ENCODE measurements around the gene GPR137B.
"Not testable (repeated sequence)": the region's sequence is repeated elsewhere in the genome, so short reads cannot be mapped to it uniquely, and the experiment has no call there.

The GPR137B gene

DNA sequence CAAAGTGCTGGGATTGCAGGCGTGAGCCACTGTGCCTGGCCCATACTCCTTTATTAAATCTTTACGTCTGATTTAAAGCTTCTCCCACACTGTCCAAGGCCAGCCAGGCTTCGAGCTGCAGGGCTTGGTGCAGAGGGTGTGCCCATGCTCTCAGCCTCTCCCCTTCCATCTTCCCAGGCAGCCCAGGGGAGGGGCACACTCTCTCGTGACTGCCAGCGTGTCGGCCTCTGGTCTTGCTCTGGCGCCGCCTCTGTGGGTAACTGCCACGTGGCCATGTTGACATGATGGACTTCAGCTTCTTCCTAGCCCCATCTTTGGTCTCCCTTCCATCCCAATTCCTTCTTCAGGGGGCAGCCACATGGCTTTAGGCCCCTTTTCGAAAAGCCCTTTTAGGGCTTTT is 4.7 kb downstream of the GPR137B start:
- peak in 1 of 2 experiments; percentile 8 for DNase-seq

DNA sequence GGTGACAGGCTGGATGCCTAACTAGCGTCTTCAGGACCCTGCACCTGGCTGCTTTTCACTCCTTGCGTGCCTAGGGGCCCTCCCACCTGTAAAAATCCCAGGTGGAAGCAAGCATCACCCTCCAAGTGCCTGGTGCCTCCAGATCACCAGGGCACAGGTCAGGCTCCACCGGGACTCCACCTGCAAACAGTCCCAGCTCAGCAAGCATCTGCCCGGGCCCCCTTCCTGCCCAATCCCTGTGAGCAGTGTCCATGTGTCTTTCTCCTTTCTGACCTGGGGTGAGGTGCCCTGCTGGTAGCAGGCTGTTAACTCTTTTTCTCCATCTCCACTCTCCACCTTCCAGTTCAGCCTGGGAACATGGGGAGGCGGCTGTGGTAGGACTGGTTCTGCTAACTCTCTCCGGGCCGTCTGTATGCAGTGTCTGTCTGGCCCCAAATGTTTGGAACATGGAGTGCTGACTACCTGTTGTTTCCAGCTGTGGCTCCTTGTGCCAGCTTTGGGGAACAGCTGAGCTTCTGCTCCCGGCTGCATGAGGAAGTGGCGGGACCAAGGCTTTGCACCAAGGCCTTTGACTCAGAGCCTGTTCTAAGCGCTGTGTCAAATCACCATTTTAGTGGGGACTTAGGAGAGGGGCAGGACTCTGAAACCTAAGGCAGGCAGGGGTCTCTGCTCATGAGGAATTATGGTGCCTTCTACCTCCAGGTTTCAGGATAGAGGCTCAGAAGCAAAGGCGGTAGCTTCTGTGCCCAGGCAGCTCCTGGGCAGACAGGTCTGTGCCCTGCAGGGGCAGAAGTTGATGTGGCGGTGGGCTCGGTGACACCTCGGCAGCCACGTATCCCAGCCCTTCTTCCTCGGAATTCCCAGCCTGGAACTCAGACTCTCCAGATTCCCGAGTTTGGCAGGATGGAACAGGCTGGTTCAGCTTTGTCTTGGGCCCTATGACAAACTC is 5.5 kb downstream of the GPR137B start:
- no peak for DNase-seq

DNA sequence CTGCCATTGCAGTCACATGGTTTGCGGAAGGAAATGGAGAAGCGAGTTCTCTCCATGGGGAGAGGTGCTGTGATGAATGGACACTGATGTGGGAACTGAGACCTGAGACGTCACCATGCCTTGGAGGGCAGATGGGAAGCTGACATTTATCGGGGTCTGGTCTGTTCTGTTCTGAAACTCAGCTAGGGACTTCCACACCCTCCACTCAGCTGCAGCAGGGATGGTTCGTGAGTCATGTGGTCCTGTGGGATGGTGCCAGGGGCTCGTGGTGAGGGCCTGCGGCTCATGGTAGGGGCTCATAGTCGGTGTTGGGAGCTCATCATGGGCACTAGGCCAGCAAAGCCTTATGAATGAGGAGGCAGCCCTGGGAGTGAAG is 6.1 kb downstream of the GPR137B start:
- DNase-seq, result no peak

DNA sequence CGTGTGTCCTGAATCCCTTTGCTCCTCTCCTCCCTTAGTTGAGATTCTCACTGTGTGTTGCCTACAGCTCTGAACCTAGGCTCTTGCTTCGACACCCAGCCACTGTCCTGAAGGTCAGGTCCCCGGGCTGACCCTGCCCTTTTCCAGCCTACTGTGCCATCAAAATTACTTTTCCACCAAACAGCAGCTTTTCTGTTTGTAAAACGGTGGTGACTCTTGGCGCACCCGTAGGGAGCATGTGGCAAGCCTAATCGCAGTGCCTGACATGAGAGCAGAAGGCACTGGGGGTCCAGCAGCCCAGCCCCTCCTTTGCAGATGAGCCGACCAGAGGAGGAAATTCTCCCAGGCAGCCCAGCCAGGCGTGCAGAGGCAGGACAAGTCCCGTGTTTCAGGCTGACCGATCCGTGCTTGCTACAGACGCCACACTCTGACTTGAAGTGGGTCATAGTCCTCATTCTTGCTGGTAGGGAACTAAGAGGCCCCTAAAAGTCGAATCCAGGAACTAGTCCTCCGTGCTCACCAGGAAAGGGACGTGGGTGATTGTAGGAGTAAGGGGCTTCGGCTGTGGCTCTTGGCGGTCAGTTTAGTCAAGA is 6.8 kb downstream of the GPR137B start:
- DNase-seq, result no peak

DNA sequence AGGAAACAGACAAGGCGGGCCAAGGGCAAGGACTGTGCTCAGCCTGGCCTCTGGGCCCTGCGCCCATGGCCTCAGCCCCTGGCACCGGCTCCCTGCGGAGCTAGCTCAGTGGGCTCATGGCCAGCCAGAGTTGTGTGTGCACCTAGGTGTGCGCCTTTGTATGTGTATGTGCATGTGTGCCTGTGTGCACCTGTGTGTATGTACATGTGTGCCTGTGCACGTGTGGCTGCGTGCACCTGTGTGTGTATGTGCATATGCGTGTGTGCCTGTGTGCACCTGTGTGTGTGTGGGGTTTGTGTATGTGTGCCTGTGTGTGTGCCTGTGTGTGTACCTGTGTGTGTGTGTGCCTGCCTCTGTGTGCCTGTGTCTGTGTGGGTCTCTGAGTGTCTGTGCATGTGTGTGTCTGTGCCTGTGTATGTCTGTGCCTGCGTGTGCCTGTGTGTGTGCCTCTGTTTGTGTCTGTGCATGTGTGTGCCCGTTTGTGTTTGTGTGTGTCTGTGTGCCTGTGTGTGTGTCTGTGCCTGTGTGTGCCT is 7.4 kb downstream of the GPR137B start:
- no peak for DNase-seq

DNA sequence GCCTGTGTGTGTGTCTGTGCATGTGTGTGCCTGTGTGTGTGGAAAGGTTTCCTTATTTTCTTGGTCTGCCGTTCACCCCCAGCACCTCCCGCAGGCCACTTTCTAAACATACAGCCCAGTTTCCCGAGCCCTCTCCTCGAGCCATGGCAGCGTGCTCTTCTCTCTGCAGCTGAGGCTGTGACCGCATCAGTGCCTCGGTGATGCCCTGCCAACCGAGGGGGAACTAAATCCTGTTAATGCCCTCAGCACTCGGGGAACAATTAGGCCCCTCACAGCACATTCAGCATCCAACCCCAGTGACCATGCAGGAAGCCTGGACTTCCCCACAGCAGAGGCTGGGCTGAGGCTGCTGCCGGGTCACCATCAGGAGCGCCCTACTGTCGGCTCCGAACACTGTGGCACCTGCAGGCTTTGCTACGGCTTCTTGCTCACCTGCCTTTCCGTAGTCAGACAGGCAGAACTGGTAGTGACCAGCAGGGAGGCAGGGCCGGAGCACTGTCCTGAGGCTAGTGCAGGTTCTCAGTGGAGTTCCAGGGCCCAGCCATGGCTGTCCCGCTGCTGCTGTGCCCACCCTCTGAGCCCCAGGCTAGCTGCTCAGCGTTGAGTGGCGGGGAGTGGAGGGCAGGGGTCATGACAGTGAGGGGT is 8.1 kb downstream of the GPR137B start:
- no peak for DNase-seq

DNA sequence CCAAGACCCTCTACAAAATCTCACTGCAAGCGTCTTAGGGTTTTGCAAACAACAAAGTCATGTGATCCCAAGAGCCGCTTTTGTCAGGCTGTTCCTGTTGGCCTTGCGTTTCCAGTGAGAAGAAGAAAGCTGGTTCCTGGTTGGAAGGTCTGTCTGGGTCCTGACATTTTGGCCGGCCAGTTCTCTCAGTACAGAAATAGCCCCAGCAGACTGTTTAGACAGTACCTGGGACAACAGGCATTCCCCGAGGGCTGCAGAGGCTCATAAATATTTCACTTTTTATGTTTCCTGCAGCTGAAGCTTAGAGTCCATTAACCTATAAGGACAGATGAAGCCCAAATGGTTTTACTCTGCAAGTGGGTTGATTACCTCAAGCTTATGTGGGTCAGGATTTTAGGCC is 8.6 kb downstream of the GPR137B start:
- DNase-seq, result no peak

DNA sequence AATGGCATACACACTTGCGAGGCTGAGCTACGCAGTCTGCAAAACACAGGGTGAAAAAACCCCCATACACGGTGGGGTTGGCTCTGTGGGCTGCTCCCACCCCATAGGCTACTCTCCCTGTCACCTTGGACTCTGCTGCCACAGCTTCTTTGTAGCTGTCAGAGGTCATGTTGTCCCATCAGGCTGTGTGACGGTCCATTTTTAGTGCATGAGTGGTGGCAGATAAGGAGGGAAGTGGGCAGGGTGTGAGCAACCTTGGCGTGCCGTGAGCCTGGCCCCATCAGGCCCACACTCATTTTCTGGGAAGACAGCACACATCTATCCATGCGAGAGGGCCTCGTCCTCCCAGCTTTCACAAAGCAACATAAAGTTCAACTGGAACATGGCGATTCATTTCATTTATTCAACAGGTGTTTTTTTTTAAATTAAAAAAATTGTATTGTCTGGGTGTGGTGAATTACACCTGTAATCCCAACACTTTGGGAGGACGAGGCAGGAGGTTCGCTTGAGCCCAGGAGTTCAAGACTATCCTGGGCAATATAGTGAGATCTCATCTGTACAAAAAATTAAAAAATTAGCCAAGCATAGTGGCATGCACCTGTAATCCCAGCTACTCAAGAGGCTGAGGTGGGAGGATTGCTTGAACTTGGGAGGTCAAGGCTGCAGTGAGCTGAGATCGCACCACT is 9.5 kb downstream of the GPR137B start:
- DNase-seq, result no peak

DNA sequence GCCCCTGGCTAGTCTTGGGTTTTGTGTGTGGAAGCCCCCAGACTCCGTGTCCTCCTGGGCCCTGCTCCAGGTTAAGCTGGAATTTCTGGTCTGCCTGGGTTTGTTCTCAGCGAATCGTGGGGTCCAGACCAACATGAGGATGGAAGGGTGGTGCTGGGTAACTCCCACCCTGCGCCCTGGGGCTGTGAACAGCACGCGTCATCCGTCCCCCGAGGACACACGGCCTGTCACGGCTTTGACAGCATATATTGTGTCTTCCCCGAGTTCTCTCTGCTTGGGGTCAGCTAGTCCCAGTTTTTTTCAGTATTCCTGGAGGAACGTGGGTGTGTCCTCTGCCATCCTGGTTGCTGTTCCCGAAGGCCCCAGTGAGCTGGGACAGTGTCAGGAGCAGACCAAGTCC is 11.8 kb downstream of the GPR137B start:
- no peak for DNase-seq

DNA sequence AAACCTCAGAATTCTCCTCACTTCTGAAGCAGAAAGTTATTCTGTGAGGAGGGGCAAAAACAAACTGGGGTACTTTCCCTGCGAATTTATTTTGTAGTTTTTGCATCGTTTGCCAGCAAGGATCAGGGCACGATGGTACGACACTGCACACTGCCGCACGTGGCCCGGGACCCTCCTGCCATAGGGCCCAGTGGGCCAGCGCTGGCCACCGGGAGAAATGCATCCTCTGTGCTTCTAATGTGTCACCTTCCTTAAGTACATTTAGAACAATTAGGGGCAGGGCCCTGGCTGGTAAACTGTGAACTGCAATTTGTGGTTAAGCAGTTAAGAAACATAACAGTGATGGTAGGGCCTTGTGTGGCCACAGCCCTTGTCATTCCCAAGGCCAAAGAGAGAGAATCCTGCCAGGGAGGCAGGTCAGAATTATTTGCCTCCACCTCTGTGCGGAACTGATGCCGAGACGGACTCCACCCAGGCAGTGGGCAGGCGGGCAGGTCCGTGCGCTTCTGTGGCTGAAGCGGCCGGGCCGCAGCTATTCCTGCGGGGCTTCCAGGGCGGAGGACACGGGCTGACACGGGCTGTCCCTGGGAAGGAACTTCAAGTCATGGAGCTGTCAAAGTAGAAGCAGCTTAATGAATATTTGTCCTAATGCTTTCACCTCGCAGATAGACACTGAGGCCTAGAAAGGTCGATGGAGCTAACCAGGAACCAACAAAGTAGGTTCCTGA is 12.5 kb downstream of the GPR137B start:
- DNase-seq, result no peak

DNA sequence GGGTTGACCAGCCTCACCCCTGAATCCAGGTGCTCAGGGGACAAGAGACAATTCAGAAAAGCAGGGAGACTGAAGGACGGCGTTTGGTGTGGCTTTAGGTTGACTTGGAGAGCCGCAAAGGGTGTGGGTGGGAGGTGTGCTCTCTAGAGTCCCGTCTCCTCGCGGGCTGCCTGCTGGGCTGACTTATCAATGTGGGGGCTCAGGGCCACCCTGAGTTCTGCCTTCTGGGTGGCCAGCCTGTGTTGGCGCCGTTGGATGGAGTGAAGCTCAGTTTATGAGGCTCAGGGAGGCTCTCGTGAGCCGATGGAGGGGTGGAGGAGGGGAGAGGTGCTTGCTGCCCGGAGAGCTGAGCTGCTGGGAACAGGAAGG is 13.0 kb downstream of the GPR137B start:
- DNase-seq, result no peak

DNA sequence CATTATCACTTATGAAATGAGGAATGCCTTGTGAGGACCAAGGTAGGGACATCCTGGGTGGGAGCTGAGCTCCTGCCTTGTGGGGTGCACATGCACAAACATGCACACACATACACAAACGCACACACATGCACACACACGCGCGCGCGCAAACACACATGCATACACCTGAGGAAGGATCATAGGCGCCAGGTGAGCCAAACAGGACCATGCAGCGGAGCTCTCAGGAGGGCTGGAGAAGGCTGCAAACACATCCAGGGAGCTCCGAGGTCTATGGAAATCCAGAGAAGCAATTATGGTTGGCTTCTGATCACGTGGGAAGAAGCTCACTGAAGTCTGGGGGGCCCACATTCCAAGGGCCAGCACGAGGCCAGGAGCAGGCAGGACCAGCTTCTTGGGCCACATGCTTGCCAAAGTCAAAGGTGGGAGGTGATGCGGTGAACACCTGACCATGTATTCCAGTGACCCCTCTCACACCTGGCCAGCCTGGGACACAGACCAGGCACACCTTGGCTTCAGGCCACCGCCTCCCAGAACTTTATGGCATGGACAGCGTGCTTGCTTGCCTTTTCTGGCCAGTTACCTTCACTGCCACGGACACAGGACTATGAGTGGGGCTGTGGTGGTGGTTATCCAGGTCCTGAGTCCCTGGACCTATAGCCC is 13.6 kb downstream of the GPR137B start:
- no peak for DNase-seq

DNA sequence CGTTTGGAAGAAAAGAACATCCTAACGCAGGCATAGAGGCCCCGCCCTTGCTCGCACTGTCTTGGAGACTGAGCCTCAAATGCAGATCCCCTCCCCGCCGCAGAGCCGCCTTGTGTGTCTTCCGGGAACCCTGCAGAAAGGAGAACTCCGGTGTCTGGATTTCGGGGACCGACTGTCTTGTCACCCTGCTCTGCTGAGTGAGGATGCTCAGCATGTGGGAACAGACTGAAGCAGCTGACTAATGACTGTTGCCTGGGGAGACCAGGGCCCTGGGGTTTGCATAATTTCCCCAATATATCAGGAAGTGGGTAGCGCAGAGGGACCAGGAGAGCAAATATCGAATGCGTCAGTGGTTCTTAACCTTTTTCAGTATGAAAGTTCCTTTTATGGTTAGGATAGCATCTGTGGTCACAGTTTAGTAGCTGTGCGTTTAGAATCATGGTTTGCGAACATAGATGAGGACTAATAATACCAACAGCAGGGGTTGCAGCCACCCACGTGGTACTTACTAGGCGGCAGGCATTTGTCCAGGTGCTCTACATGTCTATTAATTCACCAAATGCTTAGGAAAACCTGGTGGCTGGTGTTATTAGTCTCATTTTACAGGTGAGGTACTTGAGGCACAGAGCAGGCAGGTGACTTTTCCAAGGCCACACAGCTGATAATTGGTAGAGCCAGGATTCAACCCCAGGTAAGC is 14.3 kb downstream of the GPR137B start:
- DNase-seq, result no peak

DNA sequence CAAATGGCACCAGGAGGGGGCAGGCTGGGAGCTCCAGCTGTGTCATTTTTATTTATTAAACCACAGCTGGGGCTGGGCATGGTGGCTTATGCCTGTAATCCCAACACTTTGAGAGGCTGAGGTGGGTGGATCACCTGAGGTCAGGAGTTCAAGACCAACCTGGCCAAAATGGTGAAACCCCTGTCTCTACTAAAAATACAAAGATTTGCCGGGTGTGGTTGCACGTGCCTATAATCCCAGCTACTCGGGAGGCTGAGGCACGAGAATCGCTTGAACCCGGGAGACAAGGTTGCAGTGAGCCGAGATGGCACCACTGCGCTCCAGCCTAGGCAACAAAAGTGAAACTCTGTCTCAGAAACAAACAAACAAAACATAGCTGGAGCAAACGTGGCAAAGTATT is 15.7 kb downstream of the GPR137B start:
- not testable (repeated sequence) for DNase-seq

DNA sequence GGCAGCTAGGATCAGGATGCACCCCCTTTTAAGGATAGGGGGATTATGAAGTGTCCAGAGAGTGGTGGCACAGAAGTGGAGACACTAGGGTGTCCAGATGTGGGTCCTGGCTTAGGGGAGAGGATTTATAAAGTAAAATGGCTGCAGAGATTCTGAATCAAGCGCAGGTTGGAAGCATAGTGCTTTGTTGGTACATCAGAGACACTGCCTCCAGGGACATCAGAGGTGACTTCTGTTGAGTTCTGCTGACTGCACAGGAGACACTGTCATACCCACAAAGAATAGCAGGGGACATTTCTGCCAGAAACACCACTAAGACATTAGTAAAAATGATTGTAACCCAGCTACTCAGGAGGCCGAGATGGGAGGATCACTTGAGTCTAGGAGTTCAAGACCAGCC is 16.4 kb downstream of the GPR137B start:
- DNase-seq, result no peak

DNA sequence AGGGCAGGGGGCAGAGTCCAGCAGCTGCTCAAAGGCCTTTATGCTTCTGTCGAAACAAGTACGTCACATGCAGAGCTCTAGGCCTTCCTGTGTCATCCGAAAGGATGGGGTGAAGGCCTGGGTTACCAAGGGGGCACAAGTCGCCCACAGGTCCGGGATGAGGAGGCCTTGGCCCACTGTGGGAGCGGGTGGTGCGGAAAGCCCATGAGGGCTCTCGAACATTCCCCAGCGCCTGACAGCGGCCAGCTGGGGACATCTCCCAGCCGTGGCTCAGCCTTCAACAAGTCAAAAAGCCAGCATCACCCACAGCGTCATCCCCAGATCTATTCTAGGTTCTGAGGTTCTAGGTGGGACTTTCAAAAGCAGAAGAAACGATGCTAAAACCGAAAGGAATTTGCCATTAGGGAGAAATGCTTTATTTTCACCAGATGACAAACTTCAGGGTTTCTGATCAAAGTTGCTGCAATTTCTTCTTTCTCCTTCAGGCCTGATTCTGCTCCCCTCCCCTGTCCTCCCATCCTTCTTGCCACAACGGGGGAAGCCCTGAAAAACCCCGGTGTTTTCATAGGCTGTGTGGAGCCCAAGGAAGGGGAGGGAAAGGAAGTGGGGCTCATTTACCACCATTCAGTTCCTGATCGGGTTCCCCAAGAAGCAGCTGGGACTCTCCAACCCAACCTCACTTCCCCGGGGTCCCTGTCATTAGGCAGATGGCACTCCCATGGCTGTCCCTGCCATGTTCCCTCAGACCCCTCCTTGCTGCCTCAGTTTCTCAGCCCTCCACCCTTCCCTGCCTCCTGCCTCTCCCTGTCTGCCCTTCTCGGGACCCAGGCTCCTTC is 17.6 kb downstream of the GPR137B start:
- DNase-seq, result peak in 1 of 2 experiments; percentile 36

DNA sequence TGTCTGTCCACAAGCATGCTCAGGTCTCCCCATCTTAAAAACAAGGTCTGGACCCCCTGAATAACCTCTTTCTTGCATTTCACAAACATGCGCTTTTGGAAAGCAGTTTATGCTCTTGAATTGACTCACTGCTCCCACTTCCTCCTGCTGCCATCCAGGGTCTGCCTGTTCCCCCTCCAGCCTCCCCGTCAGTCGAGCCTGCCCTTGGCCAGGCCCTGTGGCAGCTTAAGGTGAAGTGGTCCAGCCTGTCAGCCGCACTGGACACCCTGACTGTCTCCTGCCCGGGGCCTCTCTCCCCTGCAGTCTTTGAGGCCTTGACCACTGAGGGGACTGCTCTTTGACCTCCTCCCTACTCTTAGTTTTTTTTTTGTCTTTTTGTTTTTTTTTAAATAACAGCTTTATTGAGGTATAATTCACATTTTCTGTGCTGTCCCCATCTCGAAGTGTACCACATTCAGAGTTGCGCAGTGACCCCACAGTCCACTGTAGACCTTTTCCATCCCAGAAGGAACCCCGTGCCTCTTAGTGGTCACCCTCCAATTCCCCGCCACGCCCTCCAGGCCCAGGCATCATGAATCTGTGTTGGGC is 18.3 kb downstream of the GPR137B start:
- DNase-seq, result no peak

DNA sequence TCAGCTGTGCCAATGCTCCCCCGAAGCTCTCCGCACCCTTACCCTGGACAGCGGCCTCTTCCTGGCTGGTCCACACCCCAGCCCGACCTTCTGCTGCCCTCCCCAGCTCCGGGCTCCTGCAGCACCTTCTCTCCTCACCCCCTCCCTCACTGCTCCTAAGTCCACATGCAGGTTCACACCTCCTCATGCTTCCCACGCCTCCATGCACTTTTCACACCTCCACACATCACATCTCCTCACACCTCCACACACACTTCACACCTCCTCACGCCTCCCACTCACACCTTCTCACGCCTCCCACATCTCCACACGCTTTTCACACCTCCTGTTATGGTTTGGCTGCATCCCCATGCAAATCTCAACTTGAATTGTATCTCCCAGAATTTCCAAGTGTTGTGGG is 18.9 kb downstream of the GPR137B start:
- no peak for DNase-seq

DNA sequence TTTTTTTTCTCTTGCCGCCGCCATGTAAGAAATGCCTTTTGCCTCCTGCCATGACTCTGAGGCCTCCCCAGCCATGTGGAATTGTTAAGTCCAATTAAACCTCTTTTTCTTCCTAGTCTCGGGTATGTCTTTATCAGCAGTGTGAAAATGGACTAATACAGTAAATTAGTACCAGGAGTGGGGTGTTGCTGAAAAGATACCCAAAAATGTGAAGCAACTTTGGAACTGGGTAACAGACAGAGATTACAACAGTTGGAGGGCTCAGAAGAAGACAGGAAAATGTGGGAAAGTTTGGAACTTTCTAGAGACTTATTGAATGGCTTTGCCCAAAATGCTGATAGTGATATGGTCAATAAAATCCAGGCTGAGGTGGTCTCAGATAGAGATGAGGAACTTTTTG is 19.4 kb downstream of the GPR137B start:
- DNase-seq, result not testable (repeated sequence)

Data from NCI-H526 (cell line).